HG03469 (cell line): Measurements from ENCODE around the gene PILRB.

Source experiments
- ATAC-seq: cut with Tn5 transposase; IDR thresholded peaks from one replicate; pipeline ENCODE4 v1.9.1; 2021; ENCODE audit warnings: mild to moderate bottlenecking, moderate library complexity, moderate number of reproducible peaks; ENCODE audit not compliant: unreplicated experiment

PILRB gene

GRCh38 chr7:100400656-100401055 is 42.7 kb downstream of the PILRB start:
- no peak for ATAC-seq

GRCh38 chr7:100401811-100402210 is 43.9 kb downstream of the PILRB start:
- ATAC-seq, result no peak

- no peak for ATAC-seq
These were observed 44.3 kb downstream of the PILRB start for GRCh38 chr7:100402241-100402640.

- ATAC-seq, result no peak
These were observed 48.9 kb downstream of the PILRB start for GRCh38 chr7:100406767-100407166.

- no peak for ATAC-seq
These were observed 49.6 kb downstream of the PILRB start for GRCh38 chr7:100407285-100408180.

- ATAC-seq, result no peak
These were observed 53.2 kb downstream of the PILRB start for GRCh38 chr7:100411101-100411500.

- no peak for ATAC-seq
These were observed 55.4 kb downstream of the PILRB start for GRCh38 chr7:100413346-100413745.

GRCh38 chr7:100413889-100414288 is 56.0 kb downstream of the PILRB start:
- no peak for ATAC-seq

- ATAC-seq, result no peak
These were observed 57.5 kb downstream of the PILRB start for GRCh38 chr7:100415448-100415847.
